K562 (cell line): ENCODE results near the gene CCDC116. TPM values are rescaled to one million over a fixed set of nuclear protein-coding genes. Genes with fewer than 3 reads are reported as not detected.

Experiments
- ATAC-seq: fragments of 200-7000 bp; cut with Tn5 transposase; 3 replicates; pipeline ENCODE4 v1.9.1; 2020; ENCODE audit warnings: moderate library complexity
- BruUV-seq: library from RNA; stranded (reverse); fragments of 400-500 nt; replicated peaks from 2 replicates; lab custom pipeline; 2021; lab: Mats Ljungman, UMichigan
- CTCF ChIA-PET: fragments of 300-600 bp; formaldehyde crosslinking; extraction: SDS; loops from one replicate; lab custom pipeline; 2021; ENCODE audit warnings: low intra/inter-chr PET ratio; lab: Yijun Ruan, JAX
- POLR2A ChIA-PET: fragments of 300-600, 350-650 bp; sonication (Branson Sonifier 250); formaldehyde crosslinking; extraction: SDS; loops from one replicate; lab custom pipeline; 2021; ENCODE audit warnings: antibody characterized with exemption, inconsistent platforms; lab: Yijun Ruan, JAX
- DNase-seq, 4 experiments: peaks; one replicate each; pipeline versions ENCODE4 v3.0.0 to v3.0.0-alpha.2; 2011 to 2018; ENCODE audit warnings: low spot score in 3 of 4, mixed read lengths in 3 of 4; ENCODE audit errors: extremely low read depth in 1 of 4
- FAIRE-seq: peaks from 2 replicates; lab custom pipeline; 2011; peaks lifted over from hg19 to GRCh38; lab: Jason Lieb, UNC
- H2AFZ ChIP-seq: 2 replicates; pipeline ENCODE4 v1.6.0; 2011; ENCODE audit warnings: low read depth, low read length, control low read depth, inconsistent platforms
- H3K27ac ChIP-seq: fragments of 200-600 bp; 3 replicates; pipeline ENCODE4 v1.8.0; 2011; ENCODE audit warnings: low read depth, mild to moderate bottlenecking, control low read depth, inconsistent platforms, low read length, moderate library complexity, mixed read lengths; ENCODE audit errors: extremely low read depth
- H3K27me3 ChIP-seq, 2 experiments: fragments of 300-600 bp in 1 of 2; 2 replicates in 1 of 2; 3 replicates in 1 of 2; pipeline versions ENCODE4 v1.6.0 to v1.8.0; 2011; ENCODE audit warnings: inconsistent platforms in 2 of 2, low read length in 2 of 2, mild to moderate bottlenecking in 1 of 2, mixed read lengths in 1 of 2, moderate library complexity in 1 of 2; ENCODE audit not compliant: control insufficient read depth in 2 of 2, insufficient read depth in 2 of 2
- H3K36me3 ChIP-seq: fragments of 300-600 bp; 3 replicates; pipeline ENCODE4 v1.8.0; 2011; ENCODE audit warnings: mild to moderate bottlenecking, low read length, inconsistent platforms; ENCODE audit not compliant: control insufficient read depth, insufficient read depth
- H3K4me1 ChIP-seq, 2 experiments: fragments of 200-600 bp in 1 of 2; replicated peaks in 1 of 2; 2 replicates in 1 of 2; 3 replicates in 1 of 2; pipeline versions ENCODE4 v1.5.1 to v1.8.0; 2011; ENCODE audit warnings: inconsistent platforms in 2 of 2, low read length in 2 of 2, mild to moderate bottlenecking in 1 of 2, mixed read lengths in 1 of 2, moderate library complexity in 1 of 2; ENCODE audit not compliant: control insufficient read depth in 2 of 2, insufficient read depth in 2 of 2
- H3K4me2 ChIP-seq: 2 replicates; pipeline ENCODE4 v1.6.1; 2011; ENCODE audit warnings: low read length, control low read depth, inconsistent platforms, mixed read lengths; ENCODE audit not compliant: insufficient read depth
- H3K4me3 ChIP-seq: fragments of 200-600 bp; sonication (generic), shearing (Covaris generic); 2 replicates; pipeline ENCODE4 v1.5.1; 2016; ENCODE audit warnings: control low read depth, inconsistent platforms
- H3K79me2 ChIP-seq: fragments of 200-600 bp; 3 replicates; pipeline ENCODE4 v1.8.0; 2011; ENCODE audit warnings: low read length, inconsistent platforms; ENCODE audit not compliant: control insufficient read depth, insufficient read depth
- H3K9ac ChIP-seq, 2 experiments: 2 replicates each; pipeline versions ENCODE4 v1.6.0 to v1.6.1; 2011; ENCODE audit warnings: low read depth in 2 of 2, low read length in 2 of 2, control low read depth in 1 of 2, inconsistent platforms in 1 of 2, mild to moderate bottlenecking in 1 of 2, mixed read lengths in 1 of 2; ENCODE audit not compliant: insufficient read depth in 1 of 2
- H3K9me1 ChIP-seq: one replicate; pipeline ENCODE4 v1.6.0; 2011; ENCODE audit warnings: inconsistent platforms, mild to moderate bottlenecking, low read length, moderate library complexity; ENCODE audit not compliant: control insufficient read depth, insufficient read depth
- H3K9me3 ChIP-seq: replicated peaks from 2 replicates; pipeline ENCODE4 v1.5.1; 2011; ENCODE audit warnings: low read depth, low read length, inconsistent platforms; ENCODE audit not compliant: control insufficient read depth, insufficient read depth
- H4K20me1 ChIP-seq: replicated peaks from 2 replicates; pipeline ENCODE4 v1.6.1; 2011; ENCODE audit warnings: low read length, inconsistent platforms, mixed read lengths; ENCODE audit not compliant: control insufficient read depth, insufficient read depth
- GTF2E2 ChIP-seq: fragments of 200-800 bp; sonication (Bioruptor generic); IDR thresholded peaks from 2 replicates; pipeline ENCODE4 v1.6.1; 2016; ENCODE audit warnings: missing genetic modification characterization, missing compliant biosample characterization
- HINFP ChIP-seq: fragments of 450-650 bp; conservative IDR thresholded peaks from 2 replicates; pipeline ENCODE4 v1.6.1; 2016; ENCODE audit warnings: missing genetic modification characterization, low read depth, mild to moderate bottlenecking, control low read depth, missing compliant biosample characterization
- HIVEP1 ChIP-seq: fragments of 250-450 bp; sonication (Bioruptor Pico); IDR thresholded peaks from 2 replicates; pipeline ENCODE4 v1.4.0; 2020; ENCODE audit warnings: mild to moderate bottlenecking
- KLF13 ChIP-seq: fragments of 450-650 bp; IDR thresholded peaks from 2 replicates; pipeline ENCODE4 v1.6.1; 2016; ENCODE audit warnings: missing genetic modification characterization, low read depth, mild to moderate bottlenecking, missing compliant biosample characterization, moderate library complexity, borderline replicate concordance
- MTF1 ChIP-seq: fragments of 250-450 bp; sonication (Bioruptor Pico); IDR thresholded peaks from 2 replicates; pipeline ENCODE4 v1.9.0; 2021; ENCODE audit warnings: moderate library complexity, mild to moderate bottlenecking, inconsistent platforms, borderline replicate concordance
- OTX1 ChIP-seq: fragments of 450-650 bp; formaldehyde crosslinking; IDR thresholded peaks from 2 replicates; pipeline ENCODE4 v1.4.0; 2022; ENCODE audit warnings: mild to moderate bottlenecking
- POLR2B ChIP-seq: fragments of 450-650 bp; IDR thresholded peaks from 2 replicates; pipeline ENCODE4 v1.6.1; 2018; ENCODE audit warnings: low read depth; ENCODE audit not compliant: partially characterized antibody
- PPARD ChIP-seq: fragments of 250-450 bp; sonication (Bioruptor Pico); IDR thresholded peaks from 2 replicates; pipeline ENCODE4 v1.8.0; 2022; ENCODE audit warnings: inconsistent platforms, mild to moderate bottlenecking, moderate library complexity
- RBM22 ChIP-seq: fragments of 200-400 bp; formaldehyde crosslinking; IDR thresholded peaks from 2 replicates; pipeline ENCODE4 v1.6.1; 2018; ENCODE audit warnings: low read length, low read depth; ENCODE audit not compliant: poor library complexity, severe bottlenecking
- RERE ChIP-seq: sonication (generic); formaldehyde crosslinking; IDR thresholded peaks from 2 replicates; pipeline ENCODE4 v1.8.0; 2023; ENCODE audit warnings: missing genetic modification reagents, mild to moderate bottlenecking, borderline replicate concordance
- WHSC1 ChIP-seq: IDR thresholded peaks from one replicate; pipeline ENCODE4 v1.6.1; 2012; ENCODE audit warnings: low read length, control low read depth, inconsistent platforms
- ZNF274 ChIP-seq: IDR thresholded peaks from 2 replicates; pipeline ENCODE4 v1.6.1; 2011; ENCODE audit warnings: low read depth, mild to moderate bottlenecking, low read length, moderate library complexity, borderline replicate concordance
- ZNF668 ChIP-seq: fragments of 250-450 bp; sonication (Bioruptor Pico); IDR thresholded peaks from 2 replicates; pipeline ENCODE4 v1.8.0; 2022; ENCODE audit warnings: mild to moderate bottlenecking, inconsistent platforms
- WGBS: fragments of 100-300 bp; shearing (Covaris generic); methylation state at CpG from one replicate; pipeline ENCODE4 v1.1.6; 2016; ENCODE audit warnings: low coverage, mixed read lengths; ENCODE audit not compliant: insufficient coverage; ENCODE audit errors: missing lambda C conversion rate; 5-methylcytosine and 5-hydroxymethylcytosine counted together
- in situ Hi-C: fragments of 300-500 bp; cut with MboI; formaldehyde crosslinking; loops from 4 replicates; pipeline ENCODE4 v1.15.0; 2018; ENCODE audit warnings: inconsistent platforms, mixed read lengths
- intact Hi-C: fragments of 100-400 bp; cut with micrococcal nuclease; formaldehyde crosslinking; loops from 2 replicates; pipeline ENCODE4 v1.14.2; 2022
- polyA plus RNA-seq, 8 experiments: library from polyadenylated mRNA; depleted of rRNA in 4 of 8; stranded (reverse) in 5 of 8; unstranded in 3 of 8; fragments of >200 nt; fragmentation: Nextera tagmentation in 2 of 8; fragmentation: Illumina TruSeq in 1 of 8; extraction: Ambion mirVana in 2 of 8; extraction: Trizol in 1 of 8; gene quantifications; 2 replicates each; pipeline versions ENCODE4 v1.2.1 to v1.2.3, GENCODE V29; 2011 to 2014; ENCODE audit warnings: inconsistent platforms in 1 of 8, missing spikeins in 1 of 8
- total RNA-seq, 7 experiments: library from RNA; depleted of rRNA in 6 of 7; stranded (reverse); fragments of >200 nt in 6 of 7; fragmentation: Illumina TruSeq in 2 of 7; extraction: Trizol in 2 of 7; gene quantifications; 2 replicates each; pipeline versions ENCODE4 v1.2.1 to v1.2.3, GENCODE V29; 2011 to 2021; ENCODE audit warnings: low replicate concordance in 1 of 7

CCDC116 gene
- total and polyA plus RNA-seq, 9 of the 15 experiments (the other 6 are each of a cell fraction or from before 2014, with no cell fraction given), result 1.6 to 11.3 (median 4.7) TPM

- TF ChIP-seq PPARD, result peak; percentile 49; the same call in 1 of the 2 replicates
- TF ChIP-seq HIVEP1 (CRISPR knock-in tag), result 0 out of 2 replicates have a peak, but pooled peaks have one; percentile 31
- no peak for TF ChIP-seq KLF13 (tag)
- no peak for TF ChIP-seq OTX1 (CRISPR knock-in tag)
- no peak for TF ChIP-seq HINFP (tag)
- TF ChIP-seq GTF2E2 (tag), result no peak
- no peak for TF ChIP-seq WHSC1
Measured at GRCh38 chr22:21590809-21591641, 41.5 kb upstream of the CCDC116 start (continued).

GRCh38 chr22:21591695-21592094, 40.9 kb upstream of the CCDC116 start:
- BruUV-seq, result no TSS peak
- Histone ChIP-seq H2AFZ (no peak overlapping the region), H3K36me3 (peaks cover 85% of the 10 kb centered on the region), H3K27me3 (no peaks in the 10 kb centered on the region; a peak in 1 of 5 replicates), H3K9me1 (peaks cover 18% of the 10 kb centered on the region), H3K9ac (peak overlapping the region in 1 of 2 experiments; percentile 46; a peak in 2 of 4 replicates), H3K4me2 (no peak overlapping the region), H3K4me1 (peaks cover 21 to 30% of the 10 kb centered on the region in 2 experiments), H3K27ac (no peak overlapping the region), H3K9me3 (no peaks in the 10 kb centered on the region), H4K20me1 (peaks cover 65% of the 10 kb centered on the region), H3K79me2 (peaks cover 96% of the 10 kb centered on the region), H3K4me3 (no peak overlapping the region)
- in situ Hi-C loops (no loop called here), intact Hi-C loops (no loop called here)
- 74% methylated on average over 9 of the region's 9 CpGs for WGBS
- CTCF ChIA-PET, result no interaction called here
- ATAC-seq (no peak), DNase-seq (no peak), FAIRE-seq (no peak)
- POLR2A ChIA-PET, result interaction anchor here (1.4 to 76.8 kb wide), 4 partner anchors 17 to 28 kb away, joined by 5 to 4622 read pairs (median 2321); partner anchors contain the start of genes CCDC116, SDF2L1 and YDJC
- TF ChIP-seq MTF1 (CRISPR knock-in tag) (no peak), POLR2B (no peak), RBM22 (peak; percentile 90), RERE (no peak), ZNF668 (no peak), ZNF274 (no peak)
